ENCODE results near the gene SH2D2A.

The SH2D2A gene

GRCh38 chr1:156804572-156805243, 11.9 kb downstream of the SH2D2A start:
- no peaks in the 10 kb centered on the region for H3K27me3 ChIP-seq (ENCODE audit: control insufficient read depth in 5 of 5, insufficient read depth in 4 of 5, low read length in 5 of 5)
- peaks cover 9 to 48% (median 38%) of the 10 kb centered on the region in 5 donors for H3K4me1 ChIP-seq (ENCODE audit: control insufficient read depth in 5 of 5, insufficient read depth in 5 of 5, low read length in 5 of 5)
- H3K9me3 ChIP-seq (ENCODE audit: control insufficient read depth in 5 of 5, low read length in 5 of 5) = no peaks in the 10 kb centered on the region
- no peak overlapping the region for H3K9ac ChIP-seq (ENCODE audit: low read length in 5 of 5)
- H3K36me3 ChIP-seq (ENCODE audit: control insufficient read depth in 5 of 5, insufficient read depth in 5 of 5, low read length in 5 of 5) = peaks cover 4 to 23% (median 21%) of the 10 kb centered on the region in 5 donors
- H3K27ac ChIP-seq (ENCODE audit: low read depth, low read length) = no peak overlapping the region
- H3K4me3 ChIP-seq (ENCODE audit: low read depth in 1 of 5, low read length in 5 of 5) = no peak overlapping the region

GRCh38 chr1:156804026-156804425, 12.6 kb downstream of the SH2D2A start:
- Histone ChIP-seq H3K4me3 (ENCODE audit: low read depth in 1 of 5, low read length in 5 of 5) (no peak overlapping the region), H3K27ac (ENCODE audit: low read depth, low read length) (no peak overlapping the region), H3K9ac (ENCODE audit: low read length in 5 of 5) (no peak overlapping the region), H3K4me1 (ENCODE audit: control insufficient read depth in 5 of 5, insufficient read depth in 5 of 5, low read length in 5 of 5) (peaks cover 9 to 48% (median 38%) of the 10 kb centered on the region in 5 donors), H3K27me3 (ENCODE audit: control insufficient read depth in 5 of 5, insufficient read depth in 4 of 5, low read length in 5 of 5) (no peaks in the 10 kb centered on the region), H3K36me3 (ENCODE audit: control insufficient read depth in 5 of 5, insufficient read depth in 5 of 5, low read length in 5 of 5) (peaks cover 8 to 28% (median 23%) of the 10 kb centered on the region in 5 donors), H3K9me3 (ENCODE audit: control insufficient read depth in 5 of 5, low read length in 5 of 5) (no peaks in the 10 kb centered on the region)

GRCh38 chr1:156803086-156803851, 13.4 kb downstream of the SH2D2A start:
- H3K27ac ChIP-seq (ENCODE audit: low read depth, low read length) = no peak overlapping the region
- H3K9me3 ChIP-seq (ENCODE audit: control insufficient read depth in 5 of 5, low read length in 5 of 5) = no peaks in the 10 kb centered on the region
- no peaks in the 10 kb centered on the region for H3K27me3 ChIP-seq (ENCODE audit: control insufficient read depth in 5 of 5, insufficient read depth in 4 of 5, low read length in 5 of 5)
- no peak overlapping the region for H3K4me3 ChIP-seq (ENCODE audit: low read depth in 1 of 5, low read length in 5 of 5)
- H3K4me1 ChIP-seq (ENCODE audit: control insufficient read depth in 5 of 5, insufficient read depth in 5 of 5, low read length in 5 of 5) = peaks cover 9 to 48% (median 38%) of the 10 kb centered on the region in 5 donors
- H3K9ac ChIP-seq (ENCODE audit: low read length in 5 of 5) = no peak overlapping the region
- peaks cover 12 to 34% (median 28%) of the 10 kb centered on the region in 5 donors for H3K36me3 ChIP-seq (ENCODE audit: control insufficient read depth in 5 of 5, insufficient read depth in 5 of 5, low read length in 5 of 5)

GRCh38 chr1:156802421-156802935, 14.2 kb downstream of the SH2D2A start:
- no peaks in the 10 kb centered on the region for H3K9me3 ChIP-seq (ENCODE audit: control insufficient read depth in 5 of 5, low read length in 5 of 5)
- H3K4me3 ChIP-seq (ENCODE audit: low read depth in 1 of 5, low read length in 5 of 5) = no peak overlapping the region
- H3K9ac ChIP-seq (ENCODE audit: low read length in 5 of 5) = no peak overlapping the region
- H3K27me3 ChIP-seq (ENCODE audit: control insufficient read depth in 5 of 5, insufficient read depth in 4 of 5, low read length in 5 of 5) = no peaks in the 10 kb centered on the region
- peaks cover 9 to 48% (median 38%) of the 10 kb centered on the region in 5 donors for H3K4me1 ChIP-seq (ENCODE audit: control insufficient read depth in 5 of 5, insufficient read depth in 5 of 5, low read length in 5 of 5)
- no peak overlapping the region for H3K27ac ChIP-seq (ENCODE audit: low read depth, low read length)
- H3K36me3 ChIP-seq (ENCODE audit: control insufficient read depth in 5 of 5, insufficient read depth in 5 of 5, low read length in 5 of 5) = peaks cover 14 to 42% (median 36%) of the 10 kb centered on the region in 5 donors

GRCh38 chr1:156801409-156802121, 15.1 kb downstream of the SH2D2A start:
- Histone ChIP-seq H3K27me3 (ENCODE audit: control insufficient read depth in 5 of 5, insufficient read depth in 4 of 5, low read length in 5 of 5) (no peaks in the 10 kb centered on the region), H3K9me3 (ENCODE audit: control insufficient read depth in 5 of 5, low read length in 5 of 5) (no peaks in the 10 kb centered on the region), H3K27ac (ENCODE audit: low read depth, low read length) (no peak overlapping the region), H3K4me1 (ENCODE audit: control insufficient read depth in 5 of 5, insufficient read depth in 5 of 5, low read length in 5 of 5) (peaks cover 9 to 45% (median 33%) of the 10 kb centered on the region in 5 donors), H3K36me3 (ENCODE audit: control insufficient read depth in 5 of 5, insufficient read depth in 5 of 5, low read length in 5 of 5) (peaks cover 14 to 50% (median 45%) of the 10 kb centered on the region in 5 donors), H3K9ac (ENCODE audit: low read length in 5 of 5) (peak overlapping the region in 1 of 5 donors; percentile 10), H3K4me3 (ENCODE audit: low read depth in 1 of 5, low read length in 5 of 5) (no peak overlapping the region)

- Histone ChIP-seq H3K4me1 (ENCODE audit: control insufficient read depth in 5 of 5, insufficient read depth in 5 of 5, low read length in 5 of 5) (peaks cover 0 to 15% (median 12%) of the 10 kb centered on the region in 5 donors), H3K36me3 (ENCODE audit: control insufficient read depth in 5 of 5, insufficient read depth in 5 of 5, low read length in 5 of 5) (peaks cover 34 to 92% (median 85%) of the 10 kb centered on the region in 5 donors), H3K9ac (ENCODE audit: low read length in 5 of 5) (no peak overlapping the region)
Observed at GRCh38 chr1:156797212-156797871, 19.3 kb downstream of the SH2D2A start.

GRCh38 chr1:156796340-156797097, 20.1 kb downstream of the SH2D2A start:
- peaks cover 0 to 10% (median 7%) of the 10 kb centered on the region in 5 donors for H3K4me1 ChIP-seq (ENCODE audit: control insufficient read depth in 5 of 5, insufficient read depth in 5 of 5, low read length in 5 of 5)
- no peak overlapping the region for H3K27ac ChIP-seq (ENCODE audit: low read depth, low read length)
- H3K9ac ChIP-seq (ENCODE audit: low read length in 5 of 5) = no peak overlapping the region
- peaks cover 37 to 96% (median 89%) of the 10 kb centered on the region in 5 donors for H3K36me3 ChIP-seq (ENCODE audit: control insufficient read depth in 5 of 5, insufficient read depth in 5 of 5, low read length in 5 of 5)
- no peaks in the 10 kb centered on the region for H3K27me3 ChIP-seq (ENCODE audit: control insufficient read depth in 5 of 5, insufficient read depth in 4 of 5, low read length in 5 of 5)
- no peak overlapping the region for H3K4me3 ChIP-seq (ENCODE audit: low read depth in 1 of 5, low read length in 5 of 5)
- H3K9me3 ChIP-seq (ENCODE audit: control insufficient read depth in 5 of 5, low read length in 5 of 5) = no peaks in the 10 kb centered on the region

More at GRCh38 chr1:156797212-156797871, 19.3 kb downstream of the SH2D2A start:
- Histone ChIP-seq H3K27ac (ENCODE audit: low read depth, low read length) (no peak overlapping the region), H3K9me3 (ENCODE audit: control insufficient read depth in 5 of 5, low read length in 5 of 5) (no peaks in the 10 kb centered on the region), H3K27me3 (ENCODE audit: control insufficient read depth in 5 of 5, insufficient read depth in 4 of 5, low read length in 5 of 5) (no peaks in the 10 kb centered on the region), H3K4me3 (ENCODE audit: low read depth in 1 of 5, low read length in 5 of 5) (no peak overlapping the region)

GRCh38 chr1:156795787-156796186, 20.9 kb downstream of the SH2D2A start:
- H3K9ac ChIP-seq (ENCODE audit: low read length in 5 of 5) = no peak overlapping the region
- peaks cover 0 to 3% (median 0%) of the 10 kb centered on the region in 5 donors for H3K4me1 ChIP-seq (ENCODE audit: control insufficient read depth in 5 of 5, insufficient read depth in 5 of 5, low read length in 5 of 5)
- no peak overlapping the region for H3K4me3 ChIP-seq (ENCODE audit: low read depth in 1 of 5, low read length in 5 of 5)
- H3K36me3 ChIP-seq (ENCODE audit: control insufficient read depth in 5 of 5, insufficient read depth in 5 of 5, low read length in 5 of 5) = peaks cover 39 to 96% (median 89%) of the 10 kb centered on the region in 5 donors
- no peak overlapping the region for H3K27ac ChIP-seq (ENCODE audit: low read depth, low read length)
- no peaks in the 10 kb centered on the region for H3K27me3 ChIP-seq (ENCODE audit: control insufficient read depth in 5 of 5, insufficient read depth in 4 of 5, low read length in 5 of 5)
- H3K9me3 ChIP-seq (ENCODE audit: control insufficient read depth in 5 of 5, low read length in 5 of 5) = no peaks in the 10 kb centered on the region

DNA sequence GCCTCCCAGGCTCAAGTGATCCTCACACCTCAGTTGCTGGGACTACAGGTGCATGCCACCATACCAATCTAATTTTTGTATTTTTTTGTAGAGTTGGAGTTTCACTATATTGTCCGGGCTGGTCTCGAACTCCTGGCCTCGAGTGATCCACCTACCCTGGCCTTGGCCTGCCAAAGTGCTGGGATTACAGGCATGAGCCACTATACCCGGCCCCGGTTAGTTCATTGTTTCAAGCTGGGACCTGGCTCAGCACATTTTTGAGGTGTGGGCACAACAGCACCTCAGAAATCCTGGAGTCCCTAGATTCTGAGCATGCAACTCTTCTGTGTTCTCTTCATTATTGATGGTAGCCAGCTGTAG, 21.3 kb downstream of the SH2D2A start:
- H3K27me3 ChIP-seq (ENCODE audit: control insufficient read depth in 5 of 5, insufficient read depth in 4 of 5, low read length in 5 of 5) = no peaks in the 10 kb centered on the region
- H3K9me3 ChIP-seq (ENCODE audit: control insufficient read depth in 5 of 5, low read length in 5 of 5) = no peaks in the 10 kb centered on the region
- no peak overlapping the region for H3K9ac ChIP-seq (ENCODE audit: low read length in 5 of 5)
- H3K4me3 ChIP-seq (ENCODE audit: low read depth in 1 of 5, low read length in 5 of 5) = no peak overlapping the region
- no peaks in the 10 kb centered on the region for H3K4me1 ChIP-seq (ENCODE audit: control insufficient read depth in 5 of 5, insufficient read depth in 5 of 5, low read length in 5 of 5)
- peaks cover 37 to 93% (median 85%) of the 10 kb centered on the region in 5 donors for H3K36me3 ChIP-seq (ENCODE audit: control insufficient read depth in 5 of 5, insufficient read depth in 5 of 5, low read length in 5 of 5)
- no peak overlapping the region for H3K27ac ChIP-seq (ENCODE audit: low read depth, low read length)
